Measurements from ENCODE around the gene FMO3.

FMO3 gene

GRCh38 chr1:171117085-171117484 is 26.4 kb downstream of the FMO3 start:
- DNase-seq, result no peak

- no peak for DNase-seq
Measured at GRCh38 chr1:171119648-171120047, 28.9 kb downstream of the FMO3 start.

GRCh38 chr1:171122299-171122698 is 31.6 kb downstream of the FMO3 start:
- no peak for DNase-seq

- DNase-seq, result no peak
Measured at GRCh38 chr1:171122893-171123292, 32.2 kb downstream of the FMO3 start.

- DNase-seq, result no peak
Measured at GRCh38 chr1:171126504-171126903, 35.8 kb downstream of the FMO3 start.

- no peak for DNase-seq
Measured at GRCh38 chr1:171127099-171127498, 36.4 kb downstream of the FMO3 start.

- DNase-seq, result no peak
Measured at GRCh38 chr1:171127501-171127900, 36.8 kb downstream of the FMO3 start.

- DNase-seq, result no peak
Measured at GRCh38 chr1:171128463-171128862, 37.8 kb downstream of the FMO3 start.

GRCh38 chr1:171134204-171134923 is 43.7 kb downstream of the FMO3 start:
- DNase-seq, result no peak

- no peak for DNase-seq
Measured at GRCh38 chr1:171137580-171137979, 46.9 kb downstream of the FMO3 start.

- DNase-seq, result no peak
Measured at GRCh38 chr1:171138980-171139379, 48.3 kb downstream of the FMO3 start.

GRCh38 chr1:171139890-171140289 is 49.2 kb downstream of the FMO3 start:
- DNase-seq, result no peak

GRCh38 chr1:171140401-171140800 is 49.7 kb downstream of the FMO3 start:
- no peak for DNase-seq

- DNase-seq, result no peak
Measured at GRCh38 chr1:171140956-171141687, 50.4 kb downstream of the FMO3 start.

- DNase-seq, result no peak
Measured at GRCh38 chr1:171141688-171142415, 51.1 kb downstream of the FMO3 start.

GRCh38 chr1:171142416-171143385 is 52.0 kb downstream of the FMO3 start:
- DNase-seq, result no peak

- no peak for DNase-seq
Measured at GRCh38 chr1:171150156-171150555, 59.5 kb downstream of the FMO3 start.

- no peak for DNase-seq
Measured at GRCh38 chr1:171152549-171152948, 61.8 kb downstream of the FMO3 start.

- no peak for DNase-seq
Measured at GRCh38 chr1:171155484-171155883, 64.8 kb downstream of the FMO3 start.

- DNase-seq, result no peak
Measured at GRCh38 chr1:171158096-171158495, 67.4 kb downstream of the FMO3 start.

- DNase-seq, result no peak
Measured at GRCh38 chr1:171158551-171158950, 67.8 kb downstream of the FMO3 start.

GRCh38 chr1:171159148-171159547 is 68.4 kb downstream of the FMO3 start:
- no peak for DNase-seq

GRCh38 chr1:171160211-171160610 is 69.5 kb downstream of the FMO3 start:
- DNase-seq, result no peak
